ENCODE measurements around the gene SCTR. TPM values are rescaled to one million over a fixed set of nuclear protein-coding genes. Genes with fewer than 3 reads are reported as not detected.

The SCTR gene
- total and polyA plus RNA-seq, 2 of the 13 experiments (the other 11 are each of a cell fraction or from before 2014, with no cell fraction given), result not detected

DNA sequence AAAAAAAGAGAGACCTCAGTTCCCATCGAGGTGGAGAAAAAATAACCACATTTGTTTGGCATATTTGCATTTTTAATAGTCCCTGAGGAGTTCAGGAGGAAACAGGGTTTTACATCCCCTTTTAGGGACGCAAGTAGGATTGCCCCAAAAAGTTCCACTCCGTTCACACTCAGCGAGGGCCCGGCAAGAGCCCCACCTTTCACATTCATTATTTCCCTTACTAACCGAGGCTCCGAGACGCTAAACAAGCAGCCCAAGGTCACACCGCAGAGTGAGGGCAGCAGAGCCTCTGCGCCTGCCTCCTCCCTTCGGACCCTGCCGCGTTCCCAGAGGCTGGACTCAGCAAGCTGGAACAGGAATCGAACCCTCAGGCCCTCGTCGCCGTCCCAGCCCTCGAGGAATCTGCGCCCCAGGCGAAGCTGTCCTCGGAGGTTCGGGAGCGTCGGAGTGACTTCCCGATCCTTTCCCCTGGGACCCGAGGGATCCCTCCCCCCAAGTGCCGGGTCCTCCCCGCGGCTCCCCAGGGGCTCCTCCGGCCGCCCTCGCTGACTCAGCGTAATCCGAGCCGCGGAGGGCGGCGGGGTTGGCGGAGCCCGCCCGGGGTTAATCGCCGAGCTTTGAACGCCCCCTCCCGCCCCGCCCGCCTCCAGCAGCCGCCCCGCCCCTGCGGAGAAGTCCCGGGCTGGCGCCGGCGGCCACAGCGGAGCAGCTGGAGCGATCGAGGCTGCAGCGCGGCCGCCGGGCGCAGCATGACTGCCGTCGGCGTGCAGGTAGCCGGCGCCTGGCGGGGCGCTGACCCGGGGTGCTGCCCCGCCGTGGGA is 92.9 kb downstream of the SCTR start, which contains the start of gene TMEM37 (continued):
- TF ChIP-seq, protein P1, sequence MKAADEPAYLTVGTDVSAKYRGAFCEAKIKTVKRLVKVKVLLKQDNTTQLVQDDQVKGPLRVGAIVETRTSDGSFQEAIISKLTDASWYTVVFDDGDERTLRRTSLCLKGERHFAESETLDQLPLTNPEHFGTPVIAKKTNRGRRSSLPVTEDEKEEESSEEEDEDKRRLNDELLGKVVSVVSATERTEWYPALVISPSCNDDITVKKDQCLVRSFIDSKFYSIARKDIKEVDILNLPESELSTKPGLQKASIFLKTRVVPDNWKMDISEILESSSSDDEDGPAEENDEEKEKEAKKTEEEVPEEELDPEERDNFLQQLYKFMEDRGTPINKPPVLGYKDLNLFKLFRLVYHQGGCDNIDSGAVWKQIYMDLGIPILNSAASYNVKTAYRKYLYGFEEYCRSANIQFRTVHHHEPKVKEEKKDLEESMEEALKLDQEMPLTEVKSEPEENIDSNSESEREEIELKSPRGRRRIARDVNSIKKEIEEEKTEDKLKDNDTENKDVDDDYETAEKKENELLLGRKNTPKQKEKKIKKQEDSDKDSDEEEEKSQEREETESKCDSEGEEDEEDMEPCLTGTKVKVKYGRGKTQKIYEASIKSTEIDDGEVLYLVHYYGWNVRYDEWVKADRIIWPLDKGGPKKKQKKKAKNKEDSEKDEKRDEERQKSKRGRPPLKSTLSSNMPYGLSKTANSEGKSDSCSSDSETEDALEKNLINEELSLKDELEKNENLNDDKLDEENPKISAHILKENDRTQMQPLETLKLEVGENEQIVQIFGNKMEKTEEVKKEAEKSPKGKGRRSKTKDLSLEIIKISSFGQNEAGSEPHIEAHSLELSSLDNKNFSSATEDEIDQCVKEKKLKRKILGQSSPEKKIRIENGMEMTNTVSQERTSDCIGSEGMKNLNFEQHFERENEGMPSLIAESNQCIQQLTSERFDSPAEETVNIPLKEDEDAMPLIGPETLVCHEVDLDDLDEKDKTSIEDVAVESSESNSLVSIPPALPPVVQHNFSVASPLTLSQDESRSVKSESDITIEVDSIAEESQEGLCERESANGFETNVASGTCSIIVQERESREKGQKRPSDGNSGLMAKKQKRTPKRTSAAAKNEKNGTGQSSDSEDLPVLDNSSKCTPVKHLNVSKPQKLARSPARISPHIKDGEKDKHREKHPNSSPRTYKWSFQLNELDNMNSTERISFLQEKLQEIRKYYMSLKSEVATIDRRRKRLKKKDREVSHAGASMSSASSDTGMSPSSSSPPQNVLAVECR (CRISPR knock-in tag; IDR thresholded peaks at IDR 0.05; ENCODE audit: borderline replicate concordance), result peak; percentile 84; the same call in 1 of the 2 replicates
- TF ChIP-seq ZNF773 (CRISPR knock-in tag; IDR thresholded peaks at IDR 0.05; ENCODE audit: borderline replicate concordance) (peak; percentile 50; the same call in 1 of the 2 replicates), SNAPC2 (CRISPR knock-in tag; IDR thresholded peaks at IDR 0.05) (no peak), RARG (CRISPR knock-in tag; IDR thresholded peaks at IDR 0.05; ENCODE audit: low read depth) (0 out of 2 replicates have a peak, but pooled peaks have one; percentile 80), ZNF83 (CRISPR knock-in tag; IDR thresholded peaks at IDR 0.05; ENCODE audit: borderline replicate concordance) (no peak), MEIS1 (CRISPR knock-in tag; IDR thresholded peaks at IDR 0.05; ENCODE audit: borderline replicate concordance) (peak; percentile 92; the same call in 1 of the 2 replicates), HMGA1 (CRISPR knock-in tag; conservative IDR thresholded peaks at IDR 0.05) (no peak), ELF3 (CRISPR knock-in tag; IDR thresholded peaks at IDR 0.05) (peak; percentile 73), ZNF841 (CRISPR knock-in tag; IDR thresholded peaks at IDR 0.05; ENCODE audit: borderline replicate concordance) (no peak; the same call in 1 of the 2 replicates), HNRNPUL1 (IDR thresholded peaks at IDR 0.05; ENCODE audit: low read depth, low read length) (no peak), HNRNPK (IDR thresholded peaks at IDR 0.05; ENCODE audit: low read depth, low read length, poor library complexity, severe bottlenecking) (peak; percentile 78), MTF2 (CRISPR knock-in tag; IDR thresholded peaks at IDR 0.05; ENCODE audit: borderline replicate concordance) (peak; percentile 81), PHB2 (IDR thresholded peaks at IDR 0.05; ENCODE audit: partially characterized antibody) (no peak), ZFAT (CRISPR knock-in tag; conservative IDR thresholded peaks at IDR 0.05) (no peak)
- TF ChIP-seq, protein P2, sequence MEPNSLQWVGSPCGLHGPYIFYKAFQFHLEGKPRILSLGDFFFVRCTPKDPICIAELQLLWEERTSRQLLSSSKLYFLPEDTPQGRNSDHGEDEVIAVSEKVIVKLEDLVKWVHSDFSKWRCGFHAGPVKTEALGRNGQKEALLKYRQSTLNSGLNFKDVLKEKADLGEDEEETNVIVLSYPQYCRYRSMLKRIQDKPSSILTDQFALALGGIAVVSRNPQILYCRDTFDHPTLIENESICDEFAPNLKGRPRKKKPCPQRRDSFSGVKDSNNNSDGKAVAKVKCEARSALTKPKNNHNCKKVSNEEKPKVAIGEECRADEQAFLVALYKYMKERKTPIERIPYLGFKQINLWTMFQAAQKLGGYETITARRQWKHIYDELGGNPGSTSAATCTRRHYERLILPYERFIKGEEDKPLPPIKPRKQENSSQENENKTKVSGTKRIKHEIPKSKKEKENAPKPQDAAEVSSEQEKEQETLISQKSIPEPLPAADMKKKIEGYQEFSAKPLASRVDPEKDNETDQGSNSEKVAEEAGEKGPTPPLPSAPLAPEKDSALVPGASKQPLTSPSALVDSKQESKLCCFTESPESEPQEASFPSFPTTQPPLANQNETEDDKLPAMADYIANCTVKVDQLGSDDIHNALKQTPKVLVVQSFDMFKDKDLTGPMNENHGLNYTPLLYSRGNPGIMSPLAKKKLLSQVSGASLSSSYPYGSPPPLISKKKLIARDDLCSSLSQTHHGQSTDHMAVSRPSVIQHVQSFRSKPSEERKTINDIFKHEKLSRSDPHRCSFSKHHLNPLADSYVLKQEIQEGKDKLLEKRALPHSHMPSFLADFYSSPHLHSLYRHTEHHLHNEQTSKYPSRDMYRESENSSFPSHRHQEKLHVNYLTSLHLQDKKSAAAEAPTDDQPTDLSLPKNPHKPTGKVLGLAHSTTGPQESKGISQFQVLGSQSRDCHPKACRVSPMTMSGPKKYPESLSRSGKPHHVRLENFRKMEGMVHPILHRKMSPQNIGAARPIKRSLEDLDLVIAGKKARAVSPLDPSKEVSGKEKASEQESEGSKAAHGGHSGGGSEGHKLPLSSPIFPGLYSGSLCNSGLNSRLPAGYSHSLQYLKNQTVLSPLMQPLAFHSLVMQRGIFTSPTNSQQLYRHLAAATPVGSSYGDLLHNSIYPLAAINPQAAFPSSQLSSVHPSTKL (CRISPR knock-in tag; IDR thresholded peaks at IDR 0.05), result peak; percentile 85; the same call in 1 of the 2 replicates
